GM12892 (cell line): ENCODE results near the gene DHDDS. TPM values are rescaled to one million over a fixed set of nuclear protein-coding genes. Genes with fewer than 3 reads are reported as not detected.
"Not testable (repeated sequence)": the region's sequence is repeated elsewhere in the genome, so short reads cannot be mapped to it uniquely, and the experiment has no call there.

ENCODE experiments used
- DNase-seq: peaks from one replicate; pipeline ENCODE4 v3.0.0; 2011; ENCODE audit not compliant: insufficient read length
- FAIRE-seq: peaks from 2 replicates; lab custom pipeline; 2011; peaks lifted over from hg19 to GRCh38; lab: Jason Lieb, UNC
- POLR2A ChIP-seq: IDR thresholded peaks from 2 replicates; pipeline ENCODE4 v1.6.1; 2011; ENCODE audit warnings: low read depth, low read length, control low read depth
- POLR2AphosphoS5 ChIP-seq: IDR thresholded peaks from 2 replicates; pipeline ENCODE4 v1.6.1; 2011; ENCODE audit warnings: low read depth, low read length, control low read depth
- TAF1 ChIP-seq: IDR thresholded peaks from 2 replicates; pipeline ENCODE4 v1.6.1; 2011; ENCODE audit warnings: low read depth, mild to moderate bottlenecking, control low read depth, low read length, borderline replicate concordance
- polyA plus RNA-seq: library from polyadenylated mRNA; unstranded; fragments of >200 nt; gene quantifications from one replicate; pipeline ENCODE4 v1.2.1, GENCODE V29; 2012; ENCODE audit warnings: missing spikeins, inconsistent platforms; ENCODE audit not compliant: missing spikeins

Gene DHDDS, protein sequence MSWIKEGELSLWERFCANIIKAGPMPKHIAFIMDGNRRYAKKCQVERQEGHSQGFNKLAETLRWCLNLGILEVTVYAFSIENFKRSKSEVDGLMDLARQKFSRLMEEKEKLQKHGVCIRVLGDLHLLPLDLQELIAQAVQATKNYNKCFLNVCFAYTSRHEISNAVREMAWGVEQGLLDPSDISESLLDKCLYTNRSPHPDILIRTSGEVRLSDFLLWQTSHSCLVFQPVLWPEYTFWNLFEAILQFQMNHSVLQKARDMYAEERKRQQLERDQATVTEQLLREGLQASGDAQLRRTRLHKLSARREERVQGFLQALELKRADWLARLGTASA
- 26.1 TPM for polyA plus RNA-seq

DNA sequence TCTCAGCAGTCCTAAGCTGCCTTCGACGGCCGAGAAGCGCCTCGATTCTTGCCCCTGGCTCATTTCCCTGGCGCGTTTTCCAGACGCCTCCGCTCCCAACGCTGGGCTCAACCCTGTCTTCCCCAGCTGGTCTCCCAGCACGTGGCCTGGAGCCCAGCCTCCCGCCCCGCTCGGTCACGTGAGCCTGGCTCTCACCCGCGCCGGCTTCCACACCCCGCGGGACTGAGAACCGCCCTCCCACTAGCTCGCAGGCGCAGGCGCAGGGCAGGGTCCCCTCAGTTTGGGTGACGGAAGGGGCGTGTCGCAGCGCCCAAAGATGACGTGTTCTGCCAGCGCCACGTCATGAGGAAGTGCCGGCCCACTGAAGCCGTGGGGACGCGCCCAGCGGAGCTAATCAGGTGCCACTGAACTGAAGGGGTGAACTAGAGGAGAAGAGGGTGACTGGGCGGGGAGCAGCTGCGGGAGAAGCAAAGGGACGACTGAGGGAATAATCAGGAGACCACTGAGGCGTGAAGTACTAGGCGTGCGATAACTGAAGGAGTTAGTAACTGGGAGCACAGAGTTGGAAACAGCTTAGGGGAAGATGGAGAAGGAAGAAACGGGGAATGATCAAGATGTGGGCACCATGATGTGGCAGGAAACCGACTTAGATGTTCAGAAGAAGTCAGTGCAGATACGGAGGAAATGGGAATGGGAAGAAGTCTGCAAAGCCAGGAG, at the start of gene DHDDS:
DHDDS (plus strand) TSS at position 343 of the 717 bp plus-strand sequence. CDS start 625 bp downstream, outside the sequence.
- TF ChIP-seq POLR2A: peak; percentile 88
- peak; percentile 71; the same call in 1 of the 2 replicates for TF ChIP-seq TAF1
- peak; percentile 94 for TF ChIP-seq POLR2AphosphoS5
- FAIRE-seq (peak; percentile 99), DNase-seq (peak; percentile 93)

DNA sequence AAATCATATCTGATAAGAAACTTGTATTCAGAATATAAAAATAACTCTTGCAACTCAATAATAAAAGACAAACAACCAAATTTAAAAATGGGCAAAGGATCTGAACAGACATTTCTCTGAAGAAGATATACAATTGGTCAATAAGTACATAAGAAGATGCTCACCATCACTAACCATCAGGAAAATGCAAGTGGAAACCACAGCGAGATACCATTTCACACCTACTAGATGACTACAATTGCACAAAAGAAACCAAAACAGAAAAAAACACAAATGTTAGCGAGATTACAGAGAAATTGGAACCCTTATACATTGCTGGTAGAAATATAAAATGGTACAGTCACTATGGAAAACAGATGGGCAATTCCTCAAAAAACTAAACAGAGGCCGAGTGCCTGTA, 48.0 kb upstream of the DHDDS start:
- DNase-seq (no peak), FAIRE-seq (no peak)
- TF ChIP-seq TAF1 (no peak), POLR2A (no peak), POLR2AphosphoS5 (no peak)

DNA sequence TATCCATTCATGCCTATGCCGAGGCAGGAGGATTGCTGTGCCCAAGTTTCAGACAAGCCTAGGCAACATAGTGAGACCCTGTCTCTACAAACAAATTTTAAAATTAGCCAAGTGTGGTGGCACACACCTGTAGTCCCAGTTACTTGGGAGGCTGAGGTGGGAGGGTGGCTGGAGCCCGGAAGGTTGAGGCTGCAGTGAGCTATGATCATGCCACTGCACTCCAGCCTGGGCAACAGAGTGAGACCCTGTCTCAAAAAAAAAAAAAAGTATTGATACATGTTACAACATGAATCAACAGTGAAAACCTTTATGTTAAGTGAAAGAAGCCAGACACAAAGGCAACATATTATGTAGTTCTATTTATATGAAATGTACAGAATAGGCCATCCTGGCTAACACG, 47.1 kb upstream of the DHDDS start:
- FAIRE-seq, DNase-seq: not testable (repeated sequence)

DNA sequence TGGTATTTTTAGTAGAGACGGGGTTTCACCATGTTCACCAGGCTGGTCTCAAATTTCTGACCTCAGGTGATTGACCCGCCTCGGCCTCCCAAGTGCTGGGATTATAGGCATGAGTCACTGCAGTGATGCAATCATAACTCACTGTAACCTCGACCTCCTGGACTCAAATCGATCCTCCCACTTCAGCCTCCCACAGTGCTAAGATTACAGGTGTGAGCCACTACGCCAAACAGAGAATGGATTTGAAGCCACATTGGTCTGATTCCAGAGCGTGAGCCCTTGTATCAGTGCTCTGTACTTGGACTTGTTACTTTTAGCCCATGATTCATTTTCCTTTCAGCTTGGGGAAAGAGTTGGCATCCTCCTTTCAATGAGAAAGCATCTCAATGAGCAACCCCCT, 44.7 kb upstream of the DHDDS start:
- FAIRE-seq (no peak), DNase-seq (no peak)
- TF ChIP-seq POLR2A (no peak), TAF1 (no peak), POLR2AphosphoS5 (no peak)

DNA sequence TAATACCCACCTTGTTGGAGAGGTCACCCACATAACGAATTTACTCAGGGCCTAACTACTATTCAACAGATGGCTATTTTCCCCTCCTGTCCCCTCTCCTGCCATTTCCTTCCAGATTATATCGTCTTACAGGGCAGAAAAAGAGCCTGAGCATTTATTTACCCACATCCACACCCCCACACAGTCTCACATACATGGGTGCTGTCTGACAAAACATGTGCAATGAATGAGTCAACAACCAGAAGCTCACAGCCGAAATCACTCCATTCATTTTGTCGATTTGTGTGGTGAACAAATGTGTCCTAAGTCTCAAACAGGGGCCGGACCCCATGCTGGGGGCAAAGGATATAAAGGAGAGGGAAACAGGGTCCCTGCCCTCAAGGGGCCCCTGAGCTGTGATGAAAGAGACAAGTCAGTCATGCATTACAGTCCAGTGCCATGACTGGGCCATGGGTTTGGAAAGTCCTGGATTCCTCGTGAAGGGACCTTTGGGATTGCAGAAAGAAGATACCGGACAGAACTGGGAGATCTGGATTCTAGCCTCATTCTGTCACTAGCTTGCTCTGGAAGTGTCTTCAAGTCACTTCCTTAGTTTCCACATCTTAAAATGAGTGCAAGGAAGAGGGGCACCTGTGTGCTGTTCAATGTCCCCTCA, 43.2 kb upstream of the DHDDS start:
- DNase-seq: no peak
- no peak for FAIRE-seq
- TF ChIP-seq POLR2AphosphoS5: no peak
- no peak for TF ChIP-seq POLR2A
- no peak for TF ChIP-seq TAF1

DNA sequence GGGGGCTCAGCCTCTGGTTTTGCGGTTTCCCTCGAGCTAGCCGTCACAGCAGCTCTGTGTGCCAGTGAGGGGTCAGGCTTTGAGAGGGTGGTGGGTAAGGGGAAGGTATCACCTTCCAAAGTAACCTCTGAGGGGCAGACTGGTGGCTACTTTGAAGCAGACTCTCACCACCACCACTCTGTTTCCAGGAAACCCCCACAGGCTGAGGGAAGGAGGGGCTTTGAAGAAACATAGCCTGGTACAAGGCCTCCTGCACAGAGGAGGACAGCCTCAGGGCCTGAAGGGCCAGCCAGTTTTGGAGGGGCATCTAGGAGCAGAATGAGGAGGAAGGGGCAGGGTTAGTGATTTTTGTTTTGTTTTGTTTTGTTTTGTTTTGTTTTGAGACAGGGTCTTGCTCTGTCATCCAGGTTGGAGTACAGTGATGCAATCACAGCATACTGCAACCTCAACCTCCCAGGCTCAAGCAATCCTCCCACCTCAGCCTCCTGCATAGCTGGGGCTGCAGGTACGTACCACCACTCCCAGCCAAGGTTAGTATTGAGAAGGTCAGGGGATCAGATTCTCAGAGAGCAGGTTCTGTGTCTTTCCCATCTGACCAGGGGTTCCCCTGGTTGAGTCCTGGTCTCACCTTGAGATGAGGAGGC, 42.4 kb upstream of the DHDDS start:
- DNase-seq (no peak), FAIRE-seq (no peak)
- TF ChIP-seq POLR2A (no peak), TAF1 (no peak), POLR2AphosphoS5 (no peak)

DNA sequence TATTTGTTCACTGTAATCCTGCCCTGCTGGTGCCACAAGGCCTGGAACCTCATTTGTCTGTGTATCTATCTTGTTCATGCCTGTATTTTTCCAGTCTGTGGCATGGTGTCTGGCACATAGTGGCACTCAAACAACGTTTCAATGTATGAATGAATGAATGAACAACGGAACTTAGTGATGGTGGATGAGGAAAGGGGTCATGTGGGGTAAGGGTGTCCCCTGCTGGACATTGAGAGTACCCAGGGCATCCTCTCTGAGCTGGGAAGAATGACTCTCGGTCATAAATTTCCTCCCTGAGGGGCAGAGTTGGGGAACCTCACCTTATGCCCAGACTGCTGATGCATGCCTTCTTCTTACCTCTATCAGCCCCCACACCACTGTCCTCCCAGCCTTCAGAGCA, 40.7 kb upstream of the DHDDS start:
- DNase-seq (no peak), FAIRE-seq (no peak)
- TF ChIP-seq POLR2AphosphoS5: no peak
- TF ChIP-seq POLR2A: no peak
- no peak for TF ChIP-seq TAF1

DNA sequence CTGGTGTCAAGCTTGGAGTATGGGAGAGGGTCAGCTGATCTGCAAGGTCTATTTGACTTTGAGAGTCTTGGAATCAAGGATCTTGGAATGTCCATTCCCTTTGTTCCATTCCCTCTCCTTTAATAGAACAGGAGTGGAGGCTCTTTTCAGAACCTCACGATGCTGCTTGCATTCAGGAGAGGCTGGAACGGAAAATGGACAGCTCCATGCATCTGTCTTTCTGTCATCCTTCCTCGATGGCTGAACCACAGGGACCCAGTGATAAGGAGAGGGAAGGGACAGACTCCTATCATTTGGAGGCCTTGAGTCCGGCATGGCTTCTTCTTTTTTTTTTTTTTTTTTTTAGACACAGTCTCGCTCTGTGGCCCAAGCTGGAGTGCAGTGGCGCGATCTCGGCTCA, 36.4 kb upstream of the DHDDS start:
- FAIRE-seq (no peak), DNase-seq (no peak)
- no peak for TF ChIP-seq TAF1

DNA sequence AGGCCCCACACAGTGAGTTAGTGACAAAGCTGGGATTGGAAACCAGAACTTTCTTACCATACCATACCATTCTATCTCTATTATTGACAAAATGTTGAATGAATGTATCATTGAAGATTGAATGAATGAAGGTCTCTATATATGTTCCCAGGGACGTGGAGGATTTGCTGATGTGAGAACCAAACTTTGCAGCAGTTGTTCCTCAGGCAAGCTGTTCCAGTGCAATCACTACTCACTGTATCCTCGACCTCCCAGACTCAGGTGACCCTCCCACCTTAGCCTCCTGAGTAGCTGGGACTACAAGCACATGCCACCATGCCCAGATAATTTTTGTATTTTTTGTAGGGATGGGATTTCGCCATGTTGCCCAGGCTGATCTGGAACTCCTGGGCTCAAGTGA, 33.1 kb upstream of the DHDDS start:
- no peak for DNase-seq
- no peak for FAIRE-seq
- no peak for TF ChIP-seq POLR2A
- no peak for TF ChIP-seq TAF1
- no peak for TF ChIP-seq POLR2AphosphoS5

DNA sequence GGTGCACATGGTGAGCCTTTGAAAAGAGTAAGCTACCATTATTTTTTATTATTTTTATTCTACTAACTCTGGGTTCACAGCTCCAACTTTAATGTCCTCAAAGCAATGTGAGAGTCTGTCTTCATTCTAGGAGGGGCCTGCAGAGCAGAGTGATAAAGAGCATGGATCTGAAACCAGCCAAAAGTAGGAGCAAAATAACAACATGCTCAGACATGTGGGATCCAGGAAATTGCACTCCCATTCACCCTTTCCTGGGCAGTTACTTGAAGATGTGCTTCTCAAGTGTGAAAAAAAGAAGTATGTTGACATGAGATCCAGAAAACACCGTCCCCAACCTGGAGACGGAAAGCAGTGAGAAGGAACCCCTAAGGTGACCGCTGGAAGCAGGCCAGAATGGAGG, 30.2 kb upstream of the DHDDS start:
- DNase-seq (no peak), FAIRE-seq (no peak)
- TF ChIP-seq POLR2A (no peak), POLR2AphosphoS5 (no peak), TAF1 (no peak)

DNA sequence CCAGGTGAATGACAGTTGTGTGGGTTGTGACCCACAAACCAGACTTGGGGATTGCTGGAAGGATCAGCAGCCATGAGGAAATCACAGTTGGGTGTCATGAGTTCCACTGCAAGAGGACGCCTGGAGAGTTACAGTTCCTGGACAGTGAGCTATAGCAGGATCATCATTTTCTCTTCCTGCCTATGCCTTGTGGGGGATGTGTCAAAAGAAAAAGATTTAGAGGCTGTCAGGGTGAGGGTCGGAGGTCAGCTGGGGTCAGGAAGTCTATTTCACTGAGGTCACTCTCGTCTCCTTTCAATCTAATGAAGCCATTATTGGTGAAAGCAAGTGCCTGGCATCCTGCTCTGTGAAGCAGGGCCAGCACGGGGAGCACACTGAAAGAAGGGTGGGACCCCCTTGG, 28.5 kb upstream of the DHDDS start:
- no peak for FAIRE-seq
- no peak for DNase-seq

DNA sequence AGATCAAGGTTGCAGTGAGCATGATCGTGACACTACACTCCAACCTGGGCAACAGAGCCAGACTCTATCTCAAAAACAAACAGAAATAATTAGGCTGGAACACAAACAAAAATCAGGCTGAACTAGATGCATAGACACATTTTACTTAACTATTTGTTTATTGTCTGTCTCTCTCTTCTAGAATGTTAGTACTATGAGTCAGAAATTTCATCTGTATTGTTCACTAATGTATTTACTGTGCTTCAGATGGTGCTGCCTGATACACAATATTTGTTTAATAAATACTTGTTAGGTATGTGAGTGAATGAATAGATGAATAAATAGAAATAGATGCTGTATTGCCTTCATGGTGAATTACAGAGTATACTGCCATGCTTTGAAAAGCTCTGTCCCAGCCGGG, 27.5 kb upstream of the DHDDS start:
- FAIRE-seq (no peak), DNase-seq (no peak)
- TF ChIP-seq POLR2AphosphoS5: no peak
- TF ChIP-seq TAF1: no peak
- no peak for TF ChIP-seq POLR2A

More for the DNA sequence above, 28.5 kb upstream of the DHDDS start:
- no peak for TF ChIP-seq POLR2AphosphoS5
- no peak for TF ChIP-seq POLR2A
- TF ChIP-seq TAF1: no peak
